MM.1S (cell line): ENCODE measurements around the gene OR10G8.

ENCODE experiments used
- DNase-seq: peaks from one replicate; pipeline ENCODE4 v3.0.0-alpha.2; 2015
- H2AFZ ChIP-seq: fragments of 300-600 bp; sonication (generic); 2 replicates; pipeline ENCODE4 v1.6.0; 2016; ENCODE audit warnings: antibody characterized with exemption, low read length
- H3F3A ChIP-seq: fragments of 300-600 bp; sonication (generic); 2 replicates; pipeline ENCODE4 v1.6.1; 2016; ENCODE audit warnings: mild to moderate bottlenecking, antibody characterized with exemption, low read length, moderate library complexity, mixed read lengths; ENCODE audit not compliant: insufficient read depth
- H3K27ac ChIP-seq: fragments of 300-600 bp; sonication (generic); 2 replicates; pipeline ENCODE4 v1.5.1; 2016; ENCODE audit warnings: mild to moderate bottlenecking, low read length
- H3K27me3 ChIP-seq: fragments of 300-600 bp; sonication (generic); replicated peaks from 2 replicates; pipeline ENCODE4 v1.6.0; 2016; ENCODE audit warnings: low read length; ENCODE audit not compliant: insufficient read depth
- H3K36me3 ChIP-seq: fragments of 300-600 bp; sonication (generic); replicated peaks from 2 replicates; pipeline ENCODE4 v1.6.1; 2016; ENCODE audit warnings: mild to moderate bottlenecking, low read length, mixed read lengths; ENCODE audit not compliant: insufficient read depth
- H3K4me1 ChIP-seq: fragments of 300-600 bp; sonication (generic); 2 replicates; pipeline ENCODE4 v1.6.1; 2016; ENCODE audit warnings: low read length, mixed read lengths
- H3K4me2 ChIP-seq: fragments of 300-600 bp; sonication (generic); 2 replicates; pipeline ENCODE4 v1.6.0; 2016; ENCODE audit warnings: low read depth, low read length
- H3K4me3 ChIP-seq: fragments of 300-600 bp; sonication (generic); 2 replicates; pipeline ENCODE4 v1.5.1; 2016; ENCODE audit warnings: low read length, mixed read lengths
- H3K79me2 ChIP-seq: fragments of 300-600 bp; sonication (generic); 2 replicates; pipeline ENCODE4 v1.6.1; 2016; ENCODE audit warnings: mixed run types, low read length, mixed read lengths
- H3K9ac ChIP-seq: fragments of 300-600 bp; sonication (generic); 2 replicates; pipeline ENCODE4 v1.6.1; 2016; ENCODE audit warnings: low read length, mixed read lengths
- H3K9me2 ChIP-seq: fragments of 300-600 bp; sonication (generic); replicated peaks from 2 replicates; pipeline ENCODE4 v1.6.1; 2016; ENCODE audit warnings: mild to moderate bottlenecking, low read length, mixed read lengths; ENCODE audit not compliant: insufficient read depth
- H3K9me3 ChIP-seq: fragments of 300-600 bp; sonication (generic); replicated peaks from 2 replicates; pipeline ENCODE4 v1.6.1; 2016; ENCODE audit warnings: mild to moderate bottlenecking, low read length, mixed read lengths; ENCODE audit not compliant: insufficient read depth
- H4K20me1 ChIP-seq: fragments of 300-600 bp; sonication (generic); 2 replicates; pipeline ENCODE4 v1.6.1; 2016; ENCODE audit warnings: mild to moderate bottlenecking, low read length, moderate library complexity, mixed read lengths; ENCODE audit not compliant: insufficient read depth
- EZH2 ChIP-seq: fragments of 300-600 bp; sonication (generic); optimal IDR thresholded peaks from 2 replicates; pipeline ENCODE3; 2017; ENCODE audit warnings: low read depth, mild to moderate bottlenecking, antibody characterized with exemption, low read length, mixed read lengths
- EZH2phosphoT487 ChIP-seq: fragments of 300-600 bp; sonication (generic); IDR thresholded peaks from 2 replicates; pipeline ENCODE4 v1.6.1; 2018; ENCODE audit warnings: antibody characterized with exemption, low read length
- TF ChIP-seq, protein P1 (sequence below): fragments of 300-600 bp; sonication (generic); IDR thresholded peaks from 2 replicates; pipeline ENCODE4 v1.5.1; 2016; ENCODE audit warnings: antibody characterized with exemption, low read length, mixed read lengths

OR10G8 gene

GRCh38 chr11:124070915-124071622 lies 44.5 kb downstream of the OR10G8 start:
- TF ChIP-seq, protein P1, sequence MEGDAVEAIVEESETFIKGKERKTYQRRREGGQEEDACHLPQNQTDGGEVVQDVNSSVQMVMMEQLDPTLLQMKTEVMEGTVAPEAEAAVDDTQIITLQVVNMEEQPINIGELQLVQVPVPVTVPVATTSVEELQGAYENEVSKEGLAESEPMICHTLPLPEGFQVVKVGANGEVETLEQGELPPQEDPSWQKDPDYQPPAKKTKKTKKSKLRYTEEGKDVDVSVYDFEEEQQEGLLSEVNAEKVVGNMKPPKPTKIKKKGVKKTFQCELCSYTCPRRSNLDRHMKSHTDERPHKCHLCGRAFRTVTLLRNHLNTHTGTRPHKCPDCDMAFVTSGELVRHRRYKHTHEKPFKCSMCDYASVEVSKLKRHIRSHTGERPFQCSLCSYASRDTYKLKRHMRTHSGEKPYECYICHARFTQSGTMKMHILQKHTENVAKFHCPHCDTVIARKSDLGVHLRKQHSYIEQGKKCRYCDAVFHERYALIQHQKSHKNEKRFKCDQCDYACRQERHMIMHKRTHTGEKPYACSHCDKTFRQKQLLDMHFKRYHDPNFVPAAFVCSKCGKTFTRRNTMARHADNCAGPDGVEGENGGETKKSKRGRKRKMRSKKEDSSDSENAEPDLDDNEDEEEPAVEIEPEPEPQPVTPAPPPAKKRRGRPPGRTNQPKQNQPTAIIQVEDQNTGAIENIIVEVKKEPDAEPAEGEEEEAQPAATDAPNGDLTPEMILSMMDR = peak; percentile 86
- TF ChIP-seq EZH2 (no peak), EZH2phosphoT487 (no peak)
- Histone ChIP-seq H3K9ac (peak overlapping the region; percentile 9; the same call in 1 of the 2 replicates), H3K4me3 (peak overlapping the region; percentile 13; the same call in 1 of the 2 replicates), H4K20me1 (no peaks in the 10 kb centered on the region), H3K4me1 (0 out of 2 replicates have a peak, but pooled peaks cover 3% of the 10 kb centered on the region), H3K9me3 (no peaks in the 10 kb centered on the region), H3K9me2 (no peaks in the 10 kb centered on the region), H2AFZ (0 out of 2 replicates have a peak overlapping the region, but pooled peaks have one; percentile 10), H3K36me3 (no peaks in the 10 kb centered on the region), H3K27ac (peak overlapping the region; percentile 54; the same call in 1 of the 2 replicates), H3K4me2 (peak overlapping the region; percentile 72), H3K79me2 (no peaks in the 10 kb centered on the region), H3F3A (no peaks in the 10 kb centered on the region), H3K27me3 (no peaks in the 10 kb centered on the region)
- peak; percentile 62 for DNase-seq

DNA sequence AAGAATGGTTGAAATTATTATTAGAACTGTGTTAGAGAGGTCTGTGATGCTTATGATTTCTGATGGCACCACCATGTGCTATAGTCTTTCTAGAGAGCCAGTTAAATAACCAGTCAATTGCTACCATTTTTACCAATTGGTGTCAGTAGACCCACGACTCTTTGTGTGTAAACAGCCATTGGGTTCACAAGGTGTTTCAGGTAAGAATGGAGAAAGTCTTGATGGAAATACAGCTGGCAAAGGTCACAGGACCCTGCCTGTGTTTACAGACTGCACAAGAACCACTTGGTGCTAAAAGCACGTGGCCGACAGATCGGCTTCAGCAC lies 45.0 kb downstream of the OR10G8 start:
- H3K4me3 ChIP-seq = no peak overlapping the region
- TF ChIP-seq EZH2phosphoT487 = no peak
- TF ChIP-seq, protein P1 = 0 out of 2 replicates have a peak, but pooled peaks have one; percentile 2
- TF ChIP-seq EZH2 = no peak
- no peaks in the 10 kb centered on the region for H4K20me1 ChIP-seq
- peak overlapping the region; percentile 72; the same call in 1 of the 2 replicates for H3K4me2 ChIP-seq
- no peaks in the 10 kb centered on the region for H3K9me3 ChIP-seq
- no peak overlapping the region for H3K9ac ChIP-seq
- no peaks in the 10 kb centered on the region for H3K79me2 ChIP-seq
- H2AFZ ChIP-seq = 0 out of 2 replicates have a peak overlapping the region, but pooled peaks have one; percentile 10
- no peak for DNase-seq
- H3K9me2 ChIP-seq = no peaks in the 10 kb centered on the region
- no peak overlapping the region for H3K27ac ChIP-seq
- H3K27me3 ChIP-seq = no peaks in the 10 kb centered on the region
- H3K36me3 ChIP-seq = no peaks in the 10 kb centered on the region
- 0 out of 2 replicates have a peak, but pooled peaks cover 3% of the 10 kb centered on the region for H3K4me1 ChIP-seq
- no peaks in the 10 kb centered on the region for H3F3A ChIP-seq

GRCh38 chr11:124072147-124072546 lies 45.5 kb downstream of the OR10G8 start:
- no peak for DNase-seq
- no peak overlapping the region for H2AFZ ChIP-seq
- H3K79me2 ChIP-seq = no peaks in the 10 kb centered on the region
- H3K27ac ChIP-seq = no peak overlapping the region
- H3K4me3 ChIP-seq = no peak overlapping the region
- no peaks in the 10 kb centered on the region for H3K36me3 ChIP-seq
- no peaks in the 10 kb centered on the region for H3F3A ChIP-seq
- no peaks in the 10 kb centered on the region for H3K9me3 ChIP-seq
- no peak overlapping the region for H3K9ac ChIP-seq
- TF ChIP-seq EZH2 = no peak
- TF ChIP-seq EZH2phosphoT487 = no peak
- TF ChIP-seq, protein P1 = no peak
- H3K27me3 ChIP-seq = no peaks in the 10 kb centered on the region
- H3K4me1 ChIP-seq = 0 out of 2 replicates have a peak, but pooled peaks cover 3% of the 10 kb centered on the region
- H3K9me2 ChIP-seq = no peaks in the 10 kb centered on the region
- H3K4me2 ChIP-seq = no peak overlapping the region
- no peaks in the 10 kb centered on the region for H4K20me1 ChIP-seq
